HG03442 (cell line): ENCODE results near the gene MAN1C1.
"Not testable (repeated sequence)": the region's sequence is repeated elsewhere in the genome, so short reads cannot be mapped to it uniquely, and the experiment has no call there.

Source experiments
- ATAC-seq: cut with Tn5 transposase; IDR thresholded peaks from one replicate; pipeline ENCODE4 v1.9.1; 2021; ENCODE audit warnings: mild to moderate bottlenecking, moderate library complexity; ENCODE audit not compliant: unreplicated experiment

MAN1C1 gene

DNA sequence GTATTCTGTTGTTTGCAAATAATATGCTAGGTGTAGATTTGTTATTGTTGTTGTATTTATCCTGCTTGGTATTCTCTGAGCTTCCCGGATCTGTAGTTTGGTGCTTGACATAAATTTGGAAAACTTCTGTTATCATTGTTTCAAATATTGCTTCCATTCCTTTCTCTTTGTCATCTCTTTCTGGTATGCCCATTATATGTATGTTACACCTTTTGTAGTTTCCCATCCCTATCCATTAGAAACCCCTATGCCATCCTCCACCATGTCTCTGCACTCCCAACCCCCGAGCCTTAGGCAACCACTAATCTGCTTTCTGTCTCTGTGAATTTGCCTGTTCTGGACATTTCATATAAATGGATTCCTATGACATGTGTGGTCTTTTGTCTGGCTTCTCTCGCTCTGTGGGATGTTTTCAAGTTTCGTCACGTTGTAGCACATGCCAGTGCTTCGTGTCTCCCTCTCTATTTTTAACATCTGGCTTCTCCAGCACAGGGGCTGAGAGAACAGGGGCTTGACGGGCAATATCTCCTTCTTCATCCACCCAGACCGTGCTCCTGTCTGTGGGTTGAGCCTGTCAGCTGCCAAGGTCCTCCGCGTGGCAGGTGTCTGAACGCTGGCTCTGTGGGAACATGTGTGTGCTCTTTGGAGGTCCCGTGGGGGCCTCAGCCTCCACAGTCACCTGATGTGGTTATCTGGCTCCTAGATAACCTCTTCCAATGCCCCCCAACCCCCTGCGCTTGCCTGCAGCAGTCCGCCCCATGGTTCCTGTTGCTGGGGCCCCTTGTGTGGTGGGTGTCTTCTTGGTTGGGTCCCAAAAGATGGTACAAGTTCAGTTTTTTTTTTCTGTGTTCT is 32.8 kb upstream of the MAN1C1 start:
- ATAC-seq: no peak

GRCh38 chr1:25586181-25586588 is 30.4 kb upstream of the MAN1C1 start:
- ATAC-seq: no peak

GRCh38 chr1:25587290-25587689 is 29.3 kb upstream of the MAN1C1 start:
- ATAC-seq: no peak

DNA sequence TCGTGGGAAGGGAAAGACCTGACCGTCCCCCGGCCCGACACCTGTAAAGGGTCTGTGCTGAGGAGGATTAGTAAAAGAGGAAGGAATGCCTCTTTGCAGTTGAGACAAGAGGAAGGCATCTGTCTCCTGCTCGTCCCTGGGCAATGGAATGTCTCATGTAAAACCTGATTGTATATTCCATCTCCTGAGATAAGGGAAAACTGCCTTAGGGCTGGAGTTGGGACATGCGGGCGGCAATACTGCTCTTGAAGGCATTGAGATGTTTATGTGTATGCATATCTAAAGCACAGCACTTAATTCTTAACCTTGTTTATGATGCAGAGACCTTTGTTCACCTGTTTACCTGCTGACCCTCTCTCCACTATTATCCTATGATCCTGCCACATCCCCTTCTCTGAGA is 28.4 kb upstream of the MAN1C1 start:
- not testable (repeated sequence) for ATAC-seq

DNA sequence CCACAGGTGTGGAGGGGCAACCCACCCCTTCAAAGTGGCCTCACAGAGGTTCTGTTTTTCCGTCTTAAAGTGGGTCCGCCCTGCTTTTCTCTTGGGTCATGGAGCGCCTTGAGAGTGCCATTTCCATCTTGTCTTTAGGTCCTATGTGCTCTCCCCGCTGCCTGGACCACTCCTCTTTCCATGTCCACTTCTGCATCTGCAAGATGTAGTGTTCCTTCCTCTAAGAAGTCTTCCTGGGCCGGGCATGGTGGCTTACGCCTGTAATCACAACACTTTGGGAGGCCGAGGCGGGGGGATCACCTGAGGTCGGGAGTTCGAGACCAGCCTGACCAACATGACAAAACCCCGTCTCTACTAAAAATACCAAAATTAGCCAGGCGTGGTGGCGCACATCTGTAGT is 27.8 kb upstream of the MAN1C1 start:
- not testable (repeated sequence) for ATAC-seq

- no peak for ATAC-seq
Observed at GRCh38 chr1:25590096-25590824, 26.3 kb upstream of the MAN1C1 start.

- no peak for ATAC-seq
Observed at GRCh38 chr1:25593861-25594260, 22.7 kb upstream of the MAN1C1 start.

- ATAC-seq: no peak
Observed at GRCh38 chr1:25594971-25595370, 21.6 kb upstream of the MAN1C1 start.

DNA sequence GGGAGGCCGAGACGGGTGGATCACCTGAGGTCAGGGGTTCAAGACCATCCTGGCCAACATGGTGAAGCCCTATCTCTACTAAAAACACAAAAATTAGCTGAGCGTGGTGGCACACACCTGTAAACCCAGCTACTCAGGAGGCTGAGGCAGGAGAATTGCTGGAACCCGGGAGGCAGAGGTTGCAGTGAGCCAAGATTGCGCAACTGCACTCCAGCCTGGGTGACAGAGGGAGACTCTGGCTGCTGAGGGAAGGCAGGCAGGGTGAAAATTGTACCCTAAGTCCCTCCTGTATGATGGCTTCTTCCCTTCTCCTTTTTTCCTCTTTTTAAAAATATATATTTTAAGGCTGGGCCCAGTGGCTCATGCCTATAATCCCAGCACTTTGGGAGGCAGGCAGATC is 19.9 kb upstream of the MAN1C1 start:
- not testable (repeated sequence) for ATAC-seq

GRCh38 chr1:25598879-25599278 is 17.7 kb upstream of the MAN1C1 start:
- ATAC-seq: no peak

GRCh38 chr1:25599969-25600610 is 16.5 kb upstream of the MAN1C1 start:
- ATAC-seq: no peak

DNA sequence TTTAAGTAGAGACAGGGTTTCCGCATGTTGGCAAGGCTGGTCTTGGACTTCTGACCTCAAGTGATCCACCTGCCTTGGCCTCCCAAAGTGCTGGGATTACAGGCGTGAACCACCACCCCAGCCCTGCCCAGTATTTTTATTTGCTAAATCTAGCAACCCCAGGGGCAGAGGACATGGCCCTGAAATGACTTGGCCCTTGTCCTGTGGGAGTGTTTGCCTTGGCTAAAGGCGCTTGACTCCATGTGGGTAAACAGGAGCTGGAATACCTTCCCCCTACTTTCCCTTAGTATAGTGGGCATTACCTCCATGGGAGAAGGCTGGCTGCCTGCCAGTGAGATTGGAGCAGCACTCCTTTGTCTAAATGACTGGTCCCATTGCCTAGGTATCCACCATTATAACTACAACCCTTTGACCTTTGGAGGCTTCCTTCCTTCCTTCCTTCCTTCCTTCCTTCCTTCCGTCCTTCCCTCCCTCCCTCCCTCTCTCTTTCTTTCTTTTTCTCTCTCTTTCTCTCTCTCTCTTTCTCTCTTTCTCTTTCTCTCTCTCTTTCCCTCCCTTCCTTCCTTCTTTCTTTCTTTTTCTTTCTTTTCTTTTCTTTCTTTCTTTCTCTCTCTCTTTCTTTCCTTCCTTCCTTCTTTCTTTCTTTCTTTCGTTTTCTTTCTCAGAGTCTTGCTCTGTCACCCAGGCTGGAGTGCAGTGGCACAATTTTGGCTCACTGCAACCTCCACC is 15.5 kb upstream of the MAN1C1 start:
- not testable (repeated sequence) for ATAC-seq

GRCh38 chr1:25603779-25604538 is 12.6 kb upstream of the MAN1C1 start:
- not testable (repeated sequence) for ATAC-seq

- ATAC-seq: no peak
Observed at GRCh38 chr1:25607123-25607522, 9.5 kb upstream of the MAN1C1 start.

- no peak for ATAC-seq
Observed at GRCh38 chr1:25608488-25609178, 8.0 kb upstream of the MAN1C1 start.

GRCh38 chr1:25609921-25610320 is 6.7 kb upstream of the MAN1C1 start:
- ATAC-seq: no peak

DNA sequence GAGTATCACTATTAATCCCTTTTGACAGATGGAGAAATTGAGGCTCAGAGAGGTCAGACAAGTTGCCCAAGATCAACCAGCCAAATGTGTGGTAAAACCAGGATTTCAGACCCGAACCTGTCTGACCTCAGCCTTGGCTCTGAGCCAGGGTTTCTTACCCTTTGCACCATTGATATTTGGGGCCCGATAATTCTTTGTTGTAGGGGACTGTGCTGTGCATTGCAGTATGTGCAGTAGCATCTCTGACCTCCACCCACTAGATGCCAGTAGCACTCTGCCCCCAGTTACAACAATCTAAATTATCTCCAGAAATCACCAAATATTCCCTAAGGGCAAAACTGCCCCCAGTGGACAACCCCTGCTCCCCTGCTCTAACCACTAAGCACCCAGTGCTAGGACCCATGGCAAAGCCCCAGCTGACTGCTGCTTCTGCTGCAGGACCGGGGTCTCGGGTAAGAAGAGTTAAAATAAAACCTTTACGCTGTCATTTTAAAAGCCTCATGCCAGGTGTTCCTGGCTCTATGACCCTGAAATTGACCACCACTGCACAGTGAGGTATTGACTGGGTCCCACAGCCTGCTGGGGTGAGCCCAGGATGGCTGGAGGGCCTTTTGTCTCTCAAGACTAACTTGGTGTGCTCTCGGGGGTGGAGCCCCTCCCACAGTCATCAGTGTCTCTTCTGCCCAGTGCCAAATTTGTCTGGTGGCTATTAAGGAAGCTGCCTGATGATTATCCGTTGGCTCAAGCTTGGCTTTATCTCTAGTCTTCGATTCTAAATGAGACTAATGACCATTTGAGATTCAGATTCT is 5.6 kb upstream of the MAN1C1 start:
- no peak for ATAC-seq

DNA sequence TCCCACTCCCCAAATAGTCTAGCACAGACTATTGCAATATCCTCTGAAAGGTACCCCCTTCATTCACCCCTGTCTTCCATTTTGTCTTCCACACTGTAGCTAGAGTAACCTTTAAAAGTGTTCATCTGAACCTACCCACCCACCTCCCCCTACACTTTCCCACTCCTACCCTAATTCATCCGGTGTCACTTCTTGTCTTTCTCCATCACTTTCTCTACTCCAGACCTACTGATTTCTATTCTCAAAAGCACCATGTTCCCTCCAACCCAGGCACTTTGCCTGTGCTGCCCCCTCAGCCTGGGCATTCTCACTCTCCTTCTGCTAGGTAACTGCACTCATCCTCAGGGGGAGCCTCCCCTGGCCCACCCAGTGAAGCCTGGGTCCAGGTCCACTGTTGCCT is 4.7 kb upstream of the MAN1C1 start:
- ATAC-seq: no peak

DNA sequence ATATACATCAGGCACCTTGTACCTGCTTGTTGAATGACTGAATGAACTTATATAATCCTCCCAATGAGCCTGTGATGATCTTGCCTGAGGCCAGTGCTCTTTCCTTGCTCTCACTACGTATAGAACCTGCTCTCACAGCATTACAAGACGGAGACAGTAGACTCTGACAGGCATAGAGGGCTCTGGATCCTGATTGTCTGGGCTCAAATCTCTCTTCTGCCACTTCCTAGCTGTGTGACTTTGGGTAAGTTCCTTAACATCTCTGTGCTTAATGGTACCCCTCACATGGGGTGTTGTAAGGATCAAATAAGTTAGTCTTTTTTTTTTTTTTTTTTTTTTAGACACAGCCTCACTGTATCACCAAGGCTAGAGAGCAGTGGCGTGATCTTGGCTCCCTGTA is 4.2 kb upstream of the MAN1C1 start:
- no peak for ATAC-seq
